Measurements from ENCODE around the gene IGFLR1. TPM values are rescaled to one million over a fixed set of nuclear protein-coding genes. Genes with fewer than 3 reads are reported as not detected.

IGFLR1 gene
- total and polyA plus RNA-seq, 9 of the 15 experiments (the other 6 are each of a cell fraction or from before 2014, with no cell fraction given), result 1.0 to 14.3 (median 4.6) TPM

DNA sequence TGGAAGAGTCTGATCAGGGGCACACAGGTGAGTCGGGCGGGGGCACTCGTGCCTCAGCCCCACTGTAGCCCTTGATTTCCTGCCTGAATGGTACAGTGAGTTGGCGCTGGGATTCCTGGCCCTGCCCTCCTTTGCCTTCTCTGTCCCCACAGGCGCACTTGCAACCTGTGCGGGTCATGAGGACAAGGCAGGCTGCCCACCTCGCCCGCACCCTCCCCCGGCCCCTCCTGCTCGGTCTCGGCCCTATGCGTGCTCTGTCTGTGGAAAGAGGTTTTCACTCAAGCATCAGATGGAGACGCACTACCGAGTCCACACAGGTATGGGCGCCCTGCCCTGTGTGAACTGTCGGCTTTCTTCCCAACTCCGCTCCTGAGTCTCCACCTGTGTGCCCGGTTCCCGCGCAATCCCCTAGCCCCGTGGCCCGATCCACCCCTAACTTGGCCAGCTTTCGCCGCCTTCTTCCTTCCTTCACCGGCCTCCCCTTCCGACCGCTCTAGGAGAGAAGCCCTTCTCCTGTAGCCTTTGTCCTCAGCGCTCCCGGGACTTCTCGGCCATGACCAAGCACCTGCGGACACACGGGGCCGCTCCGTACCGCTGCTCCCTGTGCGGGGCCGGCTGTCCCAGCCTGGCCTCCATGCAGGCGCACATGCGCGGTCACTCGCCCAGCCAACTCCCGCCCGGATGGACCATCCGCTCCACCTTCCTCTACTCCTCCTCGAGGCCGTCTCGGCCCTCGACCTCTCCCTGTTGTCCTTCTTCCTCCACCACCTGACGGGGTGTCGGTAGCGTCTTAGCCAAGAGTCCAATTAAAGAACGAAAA is 26.1 kb downstream of the IGFLR1 start (continued):
- no peak for TF ChIP-seq DIDO1 (tag; IDR thresholded peaks at IDR 0.05; ENCODE audit: low read depth)
- TF ChIP-seq, protein P1, sequence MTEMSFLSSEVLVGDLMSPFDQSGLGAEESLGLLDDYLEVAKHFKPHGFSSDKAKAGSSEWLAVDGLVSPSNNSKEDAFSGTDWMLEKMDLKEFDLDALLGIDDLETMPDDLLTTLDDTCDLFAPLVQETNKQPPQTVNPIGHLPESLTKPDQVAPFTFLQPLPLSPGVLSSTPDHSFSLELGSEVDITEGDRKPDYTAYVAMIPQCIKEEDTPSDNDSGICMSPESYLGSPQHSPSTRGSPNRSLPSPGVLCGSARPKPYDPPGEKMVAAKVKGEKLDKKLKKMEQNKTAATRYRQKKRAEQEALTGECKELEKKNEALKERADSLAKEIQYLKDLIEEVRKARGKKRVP (CRISPR knock-in tag; IDR thresholded peaks at IDR 0.05), result no peak
- no peak for TF ChIP-seq ZC3H8 (IDR thresholded peaks at IDR 0.05)
- no peak for TF ChIP-seq KDM4B (IDR thresholded peaks at IDR 0.05; ENCODE audit: borderline replicate concordance in 2 of 2, low read depth in 1 of 2)
- no peak for TF ChIP-seq XRCC5 (IDR thresholded peaks at IDR 0.05; ENCODE audit: low read depth, low read length)
- TF ChIP-seq, protein P2, sequence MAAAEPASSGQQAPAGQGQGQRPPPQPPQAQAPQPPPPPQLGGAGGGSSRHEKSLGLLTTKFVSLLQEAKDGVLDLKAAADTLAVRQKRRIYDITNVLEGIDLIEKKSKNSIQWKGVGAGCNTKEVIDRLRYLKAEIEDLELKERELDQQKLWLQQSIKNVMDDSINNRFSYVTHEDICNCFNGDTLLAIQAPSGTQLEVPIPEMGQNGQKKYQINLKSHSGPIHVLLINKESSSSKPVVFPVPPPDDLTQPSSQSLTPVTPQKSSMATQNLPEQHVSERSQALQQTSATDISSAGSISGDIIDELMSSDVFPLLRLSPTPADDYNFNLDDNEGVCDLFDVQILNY (CRISPR knock-in tag; IDR thresholded peaks at IDR 0.05), result no peak
- no peak for TF ChIP-seq EP400 (IDR thresholded peaks at IDR 0.05)
- TF ChIP-seq ZFP1 (CRISPR knock-in tag; IDR thresholded peaks at IDR 0.05), result no peak
- TF ChIP-seq HSF4 (CRISPR knock-in tag; IDR thresholded peaks at IDR 0.05; ENCODE audit: borderline replicate concordance), result no peak
- no peak for TF ChIP-seq TRIM28 (IDR thresholded peaks at IDR 0.05)
- no peak for TF ChIP-seq SMC3 (conservative IDR thresholded peaks at IDR 0.05; ENCODE audit: insufficient read depth, low read depth, low read length)
- no peak for TF ChIP-seq LCOR (CRISPR knock-in tag; IDR thresholded peaks at IDR 0.05)
- no peak for TF ChIP-seq MTA2 (IDR thresholded peaks at IDR 0.05; ENCODE audit: low read depth)
- TF ChIP-seq, protein P3, sequence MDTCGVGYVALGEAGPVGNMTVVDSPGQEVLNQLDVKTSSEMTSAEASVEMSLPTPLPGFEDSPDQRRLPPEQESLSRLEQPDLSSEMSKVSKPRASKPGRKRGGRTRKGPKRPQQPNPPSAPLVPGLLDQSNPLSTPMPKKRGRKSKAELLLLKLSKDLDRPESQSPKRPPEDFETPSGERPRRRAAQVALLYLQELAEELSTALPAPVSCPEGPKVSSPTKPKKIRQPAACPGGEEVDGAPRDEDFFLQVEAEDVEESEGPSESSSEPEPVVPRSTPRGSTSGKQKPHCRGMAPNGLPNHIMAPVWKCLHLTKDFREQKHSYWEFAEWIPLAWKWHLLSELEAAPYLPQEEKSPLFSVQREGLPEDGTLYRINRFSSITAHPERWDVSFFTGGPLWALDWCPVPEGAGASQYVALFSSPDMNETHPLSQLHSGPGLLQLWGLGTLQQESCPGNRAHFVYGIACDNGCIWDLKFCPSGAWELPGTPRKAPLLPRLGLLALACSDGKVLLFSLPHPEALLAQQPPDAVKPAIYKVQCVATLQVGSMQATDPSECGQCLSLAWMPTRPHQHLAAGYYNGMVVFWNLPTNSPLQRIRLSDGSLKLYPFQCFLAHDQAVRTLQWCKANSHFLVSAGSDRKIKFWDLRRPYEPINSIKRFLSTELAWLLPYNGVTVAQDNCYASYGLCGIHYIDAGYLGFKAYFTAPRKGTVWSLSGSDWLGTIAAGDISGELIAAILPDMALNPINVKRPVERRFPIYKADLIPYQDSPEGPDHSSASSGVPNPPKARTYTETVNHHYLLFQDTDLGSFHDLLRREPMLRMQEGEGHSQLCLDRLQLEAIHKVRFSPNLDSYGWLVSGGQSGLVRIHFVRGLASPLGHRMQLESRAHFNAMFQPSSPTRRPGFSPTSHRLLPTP (IDR thresholded peaks at IDR 0.05; ENCODE audit: borderline replicate concordance, extremely low read depth, insufficient read length), result no peak
- TF ChIP-seq ETV6 (IDR thresholded peaks at IDR 0.05; ENCODE audit: borderline replicate concordance in 1 of 2, low read depth in 2 of 2, low read length in 1 of 2), result no peak
- no peak for TF ChIP-seq ETV6 (CRISPR knock-in tag; IDR thresholded peaks at IDR 0.05; ENCODE audit: borderline replicate concordance)
- TF ChIP-seq ZNF398 (CRISPR knock-in tag; IDR thresholded peaks at IDR 0.05), result no peak
- no peak for TF ChIP-seq SLC30A9 (CRISPR knock-in tag; IDR thresholded peaks at IDR 0.05)
- peak; percentile 21 for TF ChIP-seq HNRNPLL (IDR thresholded peaks at IDR 0.05; ENCODE audit: low read depth, low read length, poor library complexity, severe bottlenecking)
- TF ChIP-seq, protein P4, sequence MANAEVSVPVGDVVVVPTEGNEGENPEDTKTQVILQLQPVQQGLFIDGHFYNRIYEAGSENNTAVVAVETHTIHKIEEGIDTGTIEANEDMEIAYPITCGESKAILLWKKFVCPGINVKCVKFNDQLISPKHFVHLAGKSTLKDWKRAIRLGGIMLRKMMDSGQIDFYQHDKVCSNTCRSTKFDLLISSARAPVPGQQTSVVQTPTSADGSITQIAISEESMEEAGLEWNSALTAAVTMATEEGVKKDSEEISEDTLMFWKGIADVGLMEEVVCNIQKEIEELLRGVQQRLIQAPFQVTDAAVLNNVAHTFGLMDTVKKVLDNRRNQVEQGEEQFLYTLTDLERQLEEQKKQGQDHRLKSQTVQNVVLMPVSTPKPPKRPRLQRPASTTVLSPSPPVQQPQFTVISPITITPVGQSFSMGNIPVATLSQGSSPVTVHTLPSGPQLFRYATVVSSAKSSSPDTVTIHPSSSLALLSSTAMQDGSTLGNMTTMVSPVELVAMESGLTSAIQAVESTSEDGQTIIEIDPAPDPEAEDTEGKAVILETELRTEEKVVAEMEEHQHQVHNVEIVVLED (CRISPR knock-in tag; IDR thresholded peaks at IDR 0.05), result no peak
